IMR-90 (cell line): ENCODE measurements around the gene GGA2.

ENCODE experiments used
- BHLHE40 ChIP-seq: fragments of 150-350 bp; IDR thresholded peaks from 2 replicates; pipeline ENCODE4 v1.6.1; 2016; ENCODE audit warnings: mild to moderate bottlenecking, low read depth, low read length
- MAFK ChIP-seq: IDR thresholded peaks from 2 replicates; pipeline ENCODE4 v1.6.1; 2012; ENCODE audit warnings: low read depth, low read length, improper control_type of control experiment
- MAZ ChIP-seq: IDR thresholded peaks from 2 replicates; pipeline ENCODE4 v1.6.1; 2012; ENCODE audit warnings: low read depth, mild to moderate bottlenecking, low read length, improper control_type of control experiment, moderate library complexity, borderline replicate concordance
- NFE2L2 ChIP-seq: fragments of 150-350 bp; IDR thresholded peaks from 2 replicates; pipeline ENCODE4 v1.6.1; 2016; ENCODE audit warnings: low read depth, mild to moderate bottlenecking, low read length
- POLR2A ChIP-seq: IDR thresholded peaks from 2 replicates; pipeline ENCODE4 v1.6.1; 2012; ENCODE audit warnings: mild to moderate bottlenecking, low read depth, low read length
- RFX5 ChIP-seq: IDR thresholded peaks from 2 replicates; pipeline ENCODE4 v1.8.0; 2012; ENCODE audit warnings: low read depth, mild to moderate bottlenecking, low read length, moderate library complexity
- TF ChIP-seq, protein P1 (sequence below): conservative IDR thresholded peaks from 2 replicates; pipeline ENCODE4 v1.5.1; 2012; ENCODE audit warnings: mild to moderate bottlenecking, low read depth, low read length, improper control_type of control experiment

- TF ChIP-seq, protein P1, sequence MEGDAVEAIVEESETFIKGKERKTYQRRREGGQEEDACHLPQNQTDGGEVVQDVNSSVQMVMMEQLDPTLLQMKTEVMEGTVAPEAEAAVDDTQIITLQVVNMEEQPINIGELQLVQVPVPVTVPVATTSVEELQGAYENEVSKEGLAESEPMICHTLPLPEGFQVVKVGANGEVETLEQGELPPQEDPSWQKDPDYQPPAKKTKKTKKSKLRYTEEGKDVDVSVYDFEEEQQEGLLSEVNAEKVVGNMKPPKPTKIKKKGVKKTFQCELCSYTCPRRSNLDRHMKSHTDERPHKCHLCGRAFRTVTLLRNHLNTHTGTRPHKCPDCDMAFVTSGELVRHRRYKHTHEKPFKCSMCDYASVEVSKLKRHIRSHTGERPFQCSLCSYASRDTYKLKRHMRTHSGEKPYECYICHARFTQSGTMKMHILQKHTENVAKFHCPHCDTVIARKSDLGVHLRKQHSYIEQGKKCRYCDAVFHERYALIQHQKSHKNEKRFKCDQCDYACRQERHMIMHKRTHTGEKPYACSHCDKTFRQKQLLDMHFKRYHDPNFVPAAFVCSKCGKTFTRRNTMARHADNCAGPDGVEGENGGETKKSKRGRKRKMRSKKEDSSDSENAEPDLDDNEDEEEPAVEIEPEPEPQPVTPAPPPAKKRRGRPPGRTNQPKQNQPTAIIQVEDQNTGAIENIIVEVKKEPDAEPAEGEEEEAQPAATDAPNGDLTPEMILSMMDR = no peak
- no peak for TF ChIP-seq MAFK
- no peak for TF ChIP-seq NFE2L2
- no peak for TF ChIP-seq MAZ
- no peak for TF ChIP-seq RFX5
- TF ChIP-seq POLR2A = no peak
- TF ChIP-seq BHLHE40 = no peak
Measured at GRCh38 chr16:23535901-23536300, 25.6 kb upstream of the GGA2 start.
